CD14-positive monocyte (primary cell): ENCODE data around the gene TMEM203. TPM values are rescaled to one million over a fixed set of nuclear protein-coding genes. Genes with fewer than 3 reads are reported as not detected.

Experiments
- DNase-seq, 3 donors: peaks; one replicate each; pipeline ENCODE4 v3.0.0-alpha.2; 2011 to 2022
- H2AFZ ChIP-seq: 2 replicates; pipeline ENCODE4 v1.6.0; 2012; ENCODE audit warnings: mild to moderate bottlenecking, low read depth, low read length, inconsistent platforms; ENCODE audit not compliant: insufficient read depth, poor library complexity, severe bottlenecking
- H3K27ac ChIP-seq, 2 donors: 1 replicate in 1 of 2; 2 replicates in 1 of 2; pipeline ENCODE4 v1.5.1; 2012 to 2013; ENCODE audit warnings: low read length in 2 of 2, control low read depth in 1 of 2, inconsistent platforms in 1 of 2, low read depth in 1 of 2, mild to moderate bottlenecking in 1 of 2
- H3K27me3 ChIP-seq, 2 donors: one replicate each; pipeline versions ENCODE4 v1.6.0 to v1.6.1; 2011 to 2013; ENCODE audit warnings: low read length in 2 of 2; ENCODE audit not compliant: control insufficient read depth in 2 of 2, insufficient read depth in 2 of 2
- H3K36me3 ChIP-seq, 2 donors: replicated peaks in 1 of 2; 1 replicate in 1 of 2; 2 replicates in 1 of 2; pipeline versions ENCODE4 v1.5.1 to v1.6.1; 2012 to 2013; ENCODE audit warnings: low read length in 2 of 2, control low read depth in 1 of 2, inconsistent platforms in 1 of 2, mild to moderate bottlenecking in 1 of 2; ENCODE audit not compliant: insufficient read depth in 2 of 2, control insufficient read depth in 1 of 2
- H3K4me1 ChIP-seq, 2 donors: 1 replicate in 1 of 2; 2 replicates in 1 of 2; pipeline versions ENCODE4 v1.5.1 to v1.6.1; 2012 to 2013; ENCODE audit warnings: low read length in 2 of 2, control low read depth in 1 of 2, inconsistent platforms in 1 of 2, mild to moderate bottlenecking in 1 of 2, moderate library complexity in 1 of 2; ENCODE audit not compliant: insufficient read depth in 2 of 2, control insufficient read depth in 1 of 2
- H3K4me2 ChIP-seq: replicated peaks from 2 replicates; pipeline ENCODE3; 2012; ENCODE audit warnings: low read length, moderate library complexity, mild to moderate bottlenecking; ENCODE audit not compliant: poor library complexity, severe bottlenecking; ENCODE audit errors: extremely low read depth
- H3K4me3 ChIP-seq, 3 experiments: fragments of 200-600 bp in 1 of 3; sonication (generic) in 1 of 3; replicated peaks in 1 of 3; 1 replicate in 2 of 3; 2 replicates in 1 of 3; pipeline ENCODE4 v1.5.1; 2011 to 2013; ENCODE audit warnings: low read length in 3 of 3, mild to moderate bottlenecking in 3 of 3, control low read depth in 2 of 3, low read depth in 2 of 3, inconsistent platforms in 1 of 3, moderate library complexity in 1 of 3
- H3K79me2 ChIP-seq: 2 replicates; pipeline ENCODE4 v1.6.0; 2012; ENCODE audit warnings: mild to moderate bottlenecking, control low read depth, inconsistent platforms, low read length, moderate library complexity; ENCODE audit not compliant: insufficient read depth
- H3K9ac ChIP-seq: 2 replicates; pipeline ENCODE4 v1.6.0; 2017; ENCODE audit warnings: low read length, mild to moderate bottlenecking; ENCODE audit not compliant: insufficient read depth, poor library complexity, severe bottlenecking
- H3K9me3 ChIP-seq, 2 donors: replicated peaks in 1 of 2; 1 replicate in 1 of 2; 2 replicates in 1 of 2; pipeline versions ENCODE4 v1.5.1 to v1.6.1; 2012 to 2013; ENCODE audit warnings: low read length in 2 of 2, control low read depth in 1 of 2; ENCODE audit not compliant: control insufficient read depth in 1 of 2, insufficient read depth in 1 of 2
- H4K20me1 ChIP-seq: 2 replicates; pipeline ENCODE4 v1.6.0; 2012; ENCODE audit warnings: mild to moderate bottlenecking, low read length, control low read depth, moderate library complexity; ENCODE audit not compliant: insufficient read depth
- H3K27ac Mint-ChIP-seq, 7 donors: one replicate each; pipeline ENCODE4 v1.8.0; 2020; ENCODE audit warnings: mild to moderate bottlenecking in 7 of 7, mixed read lengths in 7 of 7, moderate library complexity in 6 of 7, inconsistent platforms in 2 of 7
- H3K27me3 Mint-ChIP-seq, 3 donors: one replicate each; pipeline ENCODE4 v1.8.0; 2021 to 2022; ENCODE audit warnings: low read depth in 3 of 3, mild to moderate bottlenecking in 3 of 3, mixed read lengths in 3 of 3, moderate library complexity in 3 of 3, inconsistent platforms in 1 of 3
- H3K36me3 Mint-ChIP-seq, 2 donors: one replicate each; pipeline ENCODE4 v1.8.0; 2020; ENCODE audit warnings: mixed read lengths in 2 of 2, inconsistent platforms in 1 of 2, mild to moderate bottlenecking in 1 of 2
- H3K4me1 Mint-ChIP-seq: one replicate; pipeline ENCODE4 v1.8.0; 2020; ENCODE audit warnings: mild to moderate bottlenecking, mixed read lengths
- H3K4me3 Mint-ChIP-seq, 2 donors: one replicate each; pipeline ENCODE4 v1.8.0; 2020; ENCODE audit warnings: mild to moderate bottlenecking in 2 of 2, mixed read lengths in 2 of 2, moderate library complexity in 1 of 2
- H3K9me3 Mint-ChIP-seq, 7 donors: one replicate each; pipeline ENCODE4 v1.8.0; 2020 to 2022; ENCODE audit warnings: mixed read lengths in 7 of 7, mild to moderate bottlenecking in 6 of 7, moderate library complexity in 6 of 7, inconsistent platforms in 2 of 7
- CTCF ChIP-seq: fragments of 200-600 bp; IDR thresholded peaks from one replicate; pipeline ENCODE4 v1.8.0; 2022; ENCODE audit warnings: antibody characterized with exemption, mild to moderate bottlenecking
- WGBS: methylation state at CpG from one replicate; pipeline ENCODE4 v1.1.5; 2013; ENCODE audit warnings: missing lambda C conversion rate; ENCODE audit not compliant: insufficient coverage; 5-methylcytosine and 5-hydroxymethylcytosine counted together
- intact Hi-C, 2 donors: fragments of 100-400 bp; cut with micrococcal nuclease; formaldehyde crosslinking; loops; one replicate each; pipeline versions ENCODE4 v1.15.0 to v1.15.1; 2023
- polyA plus RNA-seq, 3 donors: library from polyadenylated mRNA; depleted of rRNA in 1 of 3; unstranded in 2 of 3; stranded (reverse) in 1 of 3; fragments of 300-500 nt in 2 of 3; fragments of >200 nt in 1 of 3; fragmentation: Illumina TruSeq in 2 of 3; gene quantifications; 1 replicate in 2 of 3; 2 replicates in 1 of 3; pipeline ENCODE4 v1.2.3, GENCODE V29; 2012 to 2021

The TMEM203 gene
- polyA plus RNA-seq, 3 donors: 13.1 to 88.1 (median 76.1) TPM

GRCh38 chr9:137236238-137236935, 30.9 kb upstream of the TMEM203 start:
- no peak overlapping the region for H3K4me3 Mint-ChIP-seq
- Histone ChIP-seq H3K36me3 (no peaks in the 10 kb centered on the region), H3K9ac (no peak overlapping the region), H3K27me3 (no peaks in the 10 kb centered on the region), H3K9me3 (no peaks in the 10 kb centered on the region), H4K20me1 (no peaks in the 10 kb centered on the region), H2AFZ (peak overlapping the region; percentile 50), H3K4me1 (peaks cover 31 to 37% of the 10 kb centered on the region in 2 donors), H3K79me2 (peaks cover 17% of the 10 kb centered on the region), H3K27ac (no peak overlapping the region), H3K4me3 (no peak overlapping the region), H3K4me2 (peak overlapping the region; percentile 51)
- 7% methylated on average over 25 of the region's 31 CpGs for WGBS
- H3K4me1 Mint-ChIP-seq: peaks cover 23% of the 10 kb centered on the region
- TF ChIP-seq CTCF: peak; percentile 99
- peaks cover 0 to 5% (median 0%) of the 10 kb centered on the region in 7 donors for H3K9me3 Mint-ChIP-seq
- H3K36me3 Mint-ChIP-seq: no peaks in the 10 kb centered on the region
- DNase-seq: peak; percentile 79 to 87 (median 85)
- H3K27ac Mint-ChIP-seq: peak overlapping the region in 1 of 7 donors; percentile 50
- peaks cover 2 to 22% (median 8%) of the 10 kb centered on the region in 3 donors for H3K27me3 Mint-ChIP-seq
- intact Hi-C loops: loop anchor here in 1 of 2 donors (5.0 kb wide), 2 partner anchors 49 to 114 kb away; partner anchors contain the start of genes ANAPC2 and SSNA1

GRCh38 chr9:137235424-137236237, 30.2 kb upstream of the TMEM203 start:
- H3K4me2 ChIP-seq: peak overlapping the region; percentile 51
- no peak overlapping the region for H3K27ac ChIP-seq
- no peak for TF ChIP-seq CTCF
- peaks cover 2 to 23% (median 8%) of the 10 kb centered on the region in 3 donors for H3K27me3 Mint-ChIP-seq
- H3K36me3 ChIP-seq: no peaks in the 10 kb centered on the region
- peaks cover 0 to 2% (median 0%) of the 10 kb centered on the region in 7 donors for H3K9me3 Mint-ChIP-seq
- H3K79me2 ChIP-seq: peaks cover 17% of the 10 kb centered on the region
- H3K27me3 ChIP-seq: no peaks in the 10 kb centered on the region
- intact Hi-C loops: loop anchor here in 1 of 2 donors (5.0 kb wide), 2 partner anchors 48 to 113 kb away; partner anchors contain the start of genes ANAPC2 and SSNA1
- peak overlapping the region in 1 of 7 donors; percentile 70 for H3K27ac Mint-ChIP-seq
- WGBS: 74% methylated on average over 31 of the region's 35 CpGs
- H2AFZ ChIP-seq: no peak overlapping the region
- no peak overlapping the region for H3K9ac ChIP-seq
- no peak overlapping the region for H3K4me3 Mint-ChIP-seq
- no peaks in the 10 kb centered on the region for H3K9me3 ChIP-seq
- H3K4me1 Mint-ChIP-seq: peaks cover 23% of the 10 kb centered on the region
- DNase-seq: no peak
- H4K20me1 ChIP-seq: no peaks in the 10 kb centered on the region
- peaks cover 31 to 37% of the 10 kb centered on the region in 2 donors for H3K4me1 ChIP-seq
- no peaks in the 10 kb centered on the region for H3K36me3 Mint-ChIP-seq
- H3K4me3 ChIP-seq: no peak overlapping the region
